HepG2 (cell line): ENCODE measurements around the gene SLC51B. TPM values are rescaled to one million over a fixed set of nuclear protein-coding genes. Genes with fewer than 3 reads are reported as not detected.
A peak's percentile ranks its signal among the peaks of the same experiment; 100 is the strongest.

Experiments
- CHD2 ChIP-seq: IDR thresholded peaks from 2 replicates; pipeline ENCODE4 v1.6.1; 2011; ENCODE audit warnings: low read depth, low read length, improper control_type of control experiment
- ETS1 ChIP-seq: sonication (generic); formaldehyde crosslinking; IDR thresholded peaks from 2 replicates; pipeline ENCODE4 v1.4.0; 2020; ENCODE audit warnings: missing genetic modification reagents
- FOSL1 ChIP-seq: sonication (generic); formaldehyde crosslinking; IDR thresholded peaks from 2 replicates; pipeline ENCODE4 v1.9.0; 2021; ENCODE audit warnings: missing genetic modification reagents, borderline replicate concordance
- FOXO1 ChIP-seq: sonication (generic); formaldehyde crosslinking; IDR thresholded peaks from 2 replicates; pipeline ENCODE4 v1.4.0; 2020; ENCODE audit warnings: missing genetic modification reagents
- HIC2 ChIP-seq: sonication (generic); formaldehyde crosslinking; IDR thresholded peaks from 2 replicates; pipeline ENCODE4 v1.9.0; 2022; ENCODE audit warnings: low read depth, missing genetic modification reagents
- HMG20A ChIP-seq: IDR thresholded peaks from 2 replicates; pipeline ENCODE4 v1.6.1; 2016; ENCODE audit warnings: borderline replicate concordance
- HOXA3 ChIP-seq: sonication (generic); formaldehyde crosslinking; IDR thresholded peaks from 2 replicates; pipeline ENCODE4 v1.5.0; 2020; ENCODE audit warnings: missing genetic modification reagents
- MBD4 ChIP-seq: IDR thresholded peaks from 2 replicates; pipeline ENCODE4 v1.6.1; 2012; ENCODE audit warnings: low read length, inconsistent platforms, borderline replicate concordance
- MED8 ChIP-seq: sonication (generic); formaldehyde crosslinking; IDR thresholded peaks from 2 replicates; pipeline ENCODE4 v1.8.1; 2023; ENCODE audit warnings: mild to moderate bottlenecking, missing genetic modification reagents; ENCODE audit not compliant: insufficient replicate concordance
- MXI1 ChIP-seq: IDR thresholded peaks from 3 replicates; pipeline ENCODE4 v1.6.1; 2012; ENCODE audit warnings: low read depth, low read length, inconsistent platforms, borderline replicate concordance
- NFE2L2 ChIP-seq: fragments of 150-350 bp; IDR thresholded peaks from 2 replicates; pipeline ENCODE4 v1.6.1; 2014; ENCODE audit warnings: low read length
- PBX3 ChIP-seq: sonication (generic); formaldehyde crosslinking; IDR thresholded peaks from 2 replicates; pipeline ENCODE4 v1.8.1; 2023; ENCODE audit warnings: missing genetic modification reagents, inconsistent platforms, borderline replicate concordance
- PHF8 ChIP-seq: sonication (generic); formaldehyde crosslinking; IDR thresholded peaks from 2 replicates; pipeline ENCODE4 v1.5.0; 2020; ENCODE audit warnings: missing genetic modification reagents
- POLR2AphosphoS5 ChIP-seq: IDR thresholded peaks from 2 replicates; pipeline ENCODE4 v1.6.1; 2012; ENCODE audit warnings: low read depth, low read length
- RELA ChIP-seq: sonication (generic); formaldehyde crosslinking; IDR thresholded peaks from 2 replicates; pipeline ENCODE4 v1.4.0; 2020; ENCODE audit warnings: missing genetic modification reagents
- SP2 ChIP-seq: sonication (generic); formaldehyde crosslinking; IDR thresholded peaks from 2 replicates; pipeline ENCODE4 v1.5.1; 2020; ENCODE audit warnings: mild to moderate bottlenecking, missing genetic modification reagents
- XBP1 ChIP-seq: sonication (generic); formaldehyde crosslinking; IDR thresholded peaks from 2 replicates; pipeline ENCODE4 v1.5.0; 2020; ENCODE audit warnings: missing genetic modification reagents
- ZC3H4 ChIP-seq: sonication (generic); formaldehyde crosslinking; IDR thresholded peaks from 2 replicates; pipeline ENCODE4 v1.4.0; 2020; ENCODE audit warnings: missing genetic modification reagents, borderline replicate concordance
- ZFP36L2 ChIP-seq: sonication (generic); formaldehyde crosslinking; IDR thresholded peaks from 2 replicates; pipeline ENCODE4 v1.4.0; 2020; ENCODE audit warnings: missing genetic modification reagents
- ZNF136 ChIP-seq: sonication (generic); formaldehyde crosslinking; IDR thresholded peaks from 2 replicates; pipeline ENCODE4 v1.8.1; 2022; ENCODE audit warnings: low read depth, mild to moderate bottlenecking, moderate library complexity, missing genetic modification reagents
- ZNF234 ChIP-seq: sonication (generic); formaldehyde crosslinking; conservative IDR thresholded peaks from 2 replicates; pipeline ENCODE4 v1.5.1; 2020; ENCODE audit warnings: mild to moderate bottlenecking, missing genetic modification reagents
- ZNF292 ChIP-seq: sonication (generic); formaldehyde crosslinking; IDR thresholded peaks from 2 replicates; pipeline ENCODE4 v1.8.1; 2022; ENCODE audit warnings: mild to moderate bottlenecking, low read depth, missing genetic modification reagents, borderline replicate concordance
- ZNF484 ChIP-seq: sonication (generic); formaldehyde crosslinking; IDR thresholded peaks from 2 replicates; pipeline ENCODE4 v1.5.1; 2020; ENCODE audit warnings: mild to moderate bottlenecking, low read depth, missing genetic modification reagents, borderline replicate concordance
- ZNF556 ChIP-seq: sonication (generic); formaldehyde crosslinking; IDR thresholded peaks from 2 replicates; pipeline ENCODE4 v1.4.0; 2020; ENCODE audit warnings: mild to moderate bottlenecking, missing genetic modification reagents, borderline replicate concordance
- ZNF761 ChIP-seq: sonication (generic); formaldehyde crosslinking; conservative IDR thresholded peaks from 2 replicates; pipeline ENCODE4 v1.4.0; 2020; ENCODE audit warnings: mild to moderate bottlenecking, missing genetic modification reagents
- polyA plus RNA-seq, 8 experiments: library from polyadenylated mRNA; depleted of rRNA in 3 of 8; stranded (reverse) in 7 of 8; unstranded in 1 of 8; fragments of >200 nt; fragmentation: Illumina TruSeq in 4 of 8; extraction: Trizol in 4 of 8; gene quantifications; 2 replicates each; pipeline versions ENCODE4 v1.2.1 to v1.2.3, GENCODE V29; 2011 to 2016; ENCODE audit warnings: low read depth in 4 of 8, missing spikeins in 1 of 8, mixed read lengths in 1 of 8; ENCODE audit not compliant: insufficient read depth in 1 of 8
- total RNA-seq, 5 experiments: library from RNA; depleted of rRNA; stranded (reverse); fragments of >200 nt; fragmentation: Illumina TruSeq; extraction: Trizol; gene quantifications; 2 replicates each; pipeline ENCODE4 v1.2.3, GENCODE V29; 2016; ENCODE audit warnings: low read depth in 1 of 5

Gene SLC51B
- total and polyA plus RNA-seq, 2 of the 13 experiments (the other 11 are each of a cell fraction or from before 2014, with no cell fraction given) = 14.9 to 17.1 TPM

- TF ChIP-seq HIC2 (peak; percentile 83; the same call in 1 of the 2 replicates), HMG20A (CRISPR knock-in tag) (peak; percentile 80; the same call in 1 of the 2 replicates), CHD2 (no peak), HOXA3 (CRISPR knock-in tag) (peak; percentile 69), ZNF761 (no peak), NFE2L2 (no peak), ETS1 (CRISPR knock-in tag) (no peak), MBD4 (no peak; the same call in 1 of the 2 replicates), POLR2AphosphoS5 (0 out of 2 replicates have a peak, but pooled peaks have one; percentile 32), ZNF292 (CRISPR knock-in tag) (peak; percentile 95; the same call in 1 of the 2 replicates), MXI1 (peak; percentile 73; the same call in 1 of the 3 replicates), ZC3H4 (CRISPR knock-in tag) (no peak), MED8 (CRISPR knock-in tag) (peak; percentile 68), RELA (CRISPR knock-in tag) (no peak), SP2 (CRISPR knock-in tag) (no peak), PHF8 (CRISPR knock-in tag) (peak; percentile 49; the same call in 1 of the 2 replicates), ZNF136 (CRISPR knock-in tag) (no peak; the same call in 1 of the 2 replicates), ZNF484 (CRISPR knock-in tag) (no peak), PBX3 (CRISPR knock-in tag) (no peak), XBP1 (CRISPR knock-in tag) (no peak; the same call in 1 of the 2 replicates), ZNF234 (no peak), ZNF556 (CRISPR knock-in tag) (no peak; the same call in 1 of the 2 replicates), ZFP36L2 (CRISPR knock-in tag) (no peak), FOSL1 (CRISPR knock-in tag) (0 out of 2 replicates have a peak, but pooled peaks have one; percentile 5), FOXO1 (CRISPR knock-in tag) (peak; percentile 92)
Measured at GRCh38 chr15:65044724-65045481, at the start of gene SLC51B (continued).
